GM10266 (cell line): ENCODE measurements around the gene PFKFB1.
"Not testable (repeated sequence)": the region's sequence is repeated elsewhere in the genome, so short reads cannot be mapped to it uniquely, and the experiment has no call there.

Source experiments
- DNase-seq: peaks from one replicate; pipeline ENCODE4 v3.0.0; 2012; ENCODE audit errors: extremely low spot score
- CTCF ChIP-seq: IDR thresholded peaks from 2 replicates; pipeline ENCODE4 v1.5.1; 2012; ENCODE audit warnings: mild to moderate bottlenecking, low read depth; ENCODE audit not compliant: control insufficient read depth, insufficient read depth; ENCODE audit errors: missing control alignments

The PFKFB1 gene

GRCh38 chrX:54992911-54993622 lies 921 bp downstream of the PFKFB1 start:
- no peak for TF ChIP-seq CTCF
- no peak for DNase-seq

GRCh38 chrX:54991706-54992105 lies 2.3 kb downstream of the PFKFB1 start:
- DNase-seq: no peak
- no peak for TF ChIP-seq CTCF

GRCh38 chrX:54983306-54983705 lies 10.7 kb downstream of the PFKFB1 start:
- not testable (repeated sequence) for DNase-seq

- no peak for DNase-seq
- TF ChIP-seq CTCF: no peak
Measured at GRCh38 chrX:54980334-54980733, 13.7 kb downstream of the PFKFB1 start.

GRCh38 chrX:54979432-54979831 lies 14.6 kb downstream of the PFKFB1 start:
- TF ChIP-seq CTCF: no peak
- no peak for DNase-seq

- DNase-seq: no peak
- no peak for TF ChIP-seq CTCF
Measured at GRCh38 chrX:54978448-54978847, 15.5 kb downstream of the PFKFB1 start.

GRCh38 chrX:54977387-54977786 lies 16.6 kb downstream of the PFKFB1 start:
- no peak for TF ChIP-seq CTCF
- no peak for DNase-seq
